Measurements from ENCODE around the gene UPK3BL1.
"Not testable (repeated sequence)": the region's sequence is repeated elsewhere in the genome, so short reads cannot be mapped to it uniquely, and the experiment has no call there.

Gene UPK3BL1, protein sequence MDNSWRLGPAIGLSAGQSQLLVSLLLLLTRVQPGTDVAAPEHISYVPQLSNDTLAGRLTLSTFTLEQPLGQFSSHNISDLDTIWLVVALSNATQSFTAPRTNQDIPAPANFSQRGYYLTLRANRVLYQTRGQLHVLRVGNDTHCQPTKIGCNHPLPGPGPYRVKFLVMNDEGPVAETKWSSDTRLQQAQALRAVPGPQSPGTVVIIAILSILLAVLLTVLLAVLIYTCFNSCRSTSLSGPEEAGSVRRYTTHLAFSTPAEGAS

DNA sequence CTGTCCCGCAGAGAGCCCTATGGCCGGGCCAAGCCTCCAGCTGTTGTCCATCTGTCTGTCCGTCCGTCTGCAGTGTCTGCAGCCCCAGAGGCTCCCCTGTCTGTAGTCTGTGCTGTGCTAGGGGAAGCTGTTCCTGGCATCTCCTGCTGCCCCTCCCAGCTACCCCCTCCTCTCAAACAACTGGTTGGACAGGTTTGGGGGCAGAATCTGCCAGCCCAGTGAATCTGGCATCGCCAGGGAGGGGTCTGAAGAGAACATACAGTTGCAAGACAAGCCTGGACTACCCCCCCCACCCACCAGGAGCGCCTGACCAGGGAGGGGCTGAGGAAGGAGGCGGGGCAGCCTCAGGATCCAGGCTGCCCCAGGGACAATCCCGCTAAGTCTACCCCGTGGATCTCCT lies at the start of gene UPK3BL1:
TSS of gene UPK3BL1 (minus strand) at position 101 of the 400 bp plus-strand sequence. CDS start at position 51, 50 bp downstream.
- not testable (repeated sequence) for FAIRE-seq

DNA sequence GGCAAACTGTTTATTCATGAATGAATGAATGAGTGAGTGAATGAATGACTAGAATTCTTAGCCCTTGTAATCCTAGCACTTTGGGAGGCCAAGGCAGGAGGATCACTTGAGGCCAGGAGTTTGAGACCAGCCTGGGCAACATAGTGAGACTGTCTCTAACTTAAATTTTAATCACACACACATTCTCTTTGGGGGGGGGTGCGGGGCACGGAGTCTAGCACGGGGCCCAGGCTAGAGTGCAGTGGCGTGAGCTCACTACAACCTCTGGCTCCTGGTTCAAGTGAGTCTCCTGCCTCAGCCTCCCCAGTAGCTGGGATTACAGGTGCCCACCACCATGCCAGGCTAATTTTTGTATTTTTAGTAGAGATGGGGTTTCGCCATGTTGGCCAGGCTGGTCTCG lies 48.0 kb upstream of the UPK3BL1 start:
- FAIRE-seq, result not testable (repeated sequence)

DNA sequence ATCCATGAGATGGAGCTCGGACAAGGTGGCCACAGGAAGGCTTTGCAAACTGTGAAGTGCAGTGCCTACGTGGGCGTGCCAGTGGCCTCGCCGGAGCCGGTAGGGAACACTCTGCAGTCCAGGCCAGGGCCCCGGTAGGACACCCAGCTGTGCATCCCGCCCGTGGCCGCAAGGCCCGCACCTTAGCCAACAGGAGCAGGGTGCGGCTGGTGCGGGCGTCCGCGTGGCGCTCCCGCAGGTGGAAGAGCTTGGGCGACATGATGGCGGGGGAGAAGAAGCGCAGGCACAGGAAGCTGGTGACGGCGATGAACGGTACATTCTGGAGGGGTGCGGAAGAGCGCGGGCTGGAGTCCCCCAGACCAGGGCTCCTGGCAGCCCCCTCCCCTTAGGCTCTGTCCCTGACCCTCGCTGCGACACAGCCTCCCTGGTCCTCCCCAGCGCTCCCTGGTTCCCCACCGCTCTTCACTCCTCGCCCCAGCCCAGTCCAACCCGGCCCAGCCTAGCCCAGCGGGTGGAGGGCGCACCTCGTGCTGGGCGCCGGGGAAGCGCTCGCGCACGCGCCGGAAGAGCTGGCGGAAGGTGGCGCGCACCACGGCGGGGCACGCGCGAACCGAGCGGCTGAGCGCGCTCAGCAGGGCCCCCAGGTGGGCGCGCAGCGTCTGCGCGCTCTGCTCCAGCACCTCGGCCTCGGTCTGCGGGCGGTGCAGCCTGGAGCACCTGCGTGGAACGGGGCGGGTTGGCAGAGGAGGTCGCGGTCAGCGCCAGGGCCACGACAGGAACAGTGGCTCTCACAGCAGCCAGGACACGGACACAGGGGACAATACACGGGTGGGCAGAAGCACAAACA lies 47.1 kb upstream of the UPK3BL1 start:
- FAIRE-seq, result not testable (repeated sequence)

DNA sequence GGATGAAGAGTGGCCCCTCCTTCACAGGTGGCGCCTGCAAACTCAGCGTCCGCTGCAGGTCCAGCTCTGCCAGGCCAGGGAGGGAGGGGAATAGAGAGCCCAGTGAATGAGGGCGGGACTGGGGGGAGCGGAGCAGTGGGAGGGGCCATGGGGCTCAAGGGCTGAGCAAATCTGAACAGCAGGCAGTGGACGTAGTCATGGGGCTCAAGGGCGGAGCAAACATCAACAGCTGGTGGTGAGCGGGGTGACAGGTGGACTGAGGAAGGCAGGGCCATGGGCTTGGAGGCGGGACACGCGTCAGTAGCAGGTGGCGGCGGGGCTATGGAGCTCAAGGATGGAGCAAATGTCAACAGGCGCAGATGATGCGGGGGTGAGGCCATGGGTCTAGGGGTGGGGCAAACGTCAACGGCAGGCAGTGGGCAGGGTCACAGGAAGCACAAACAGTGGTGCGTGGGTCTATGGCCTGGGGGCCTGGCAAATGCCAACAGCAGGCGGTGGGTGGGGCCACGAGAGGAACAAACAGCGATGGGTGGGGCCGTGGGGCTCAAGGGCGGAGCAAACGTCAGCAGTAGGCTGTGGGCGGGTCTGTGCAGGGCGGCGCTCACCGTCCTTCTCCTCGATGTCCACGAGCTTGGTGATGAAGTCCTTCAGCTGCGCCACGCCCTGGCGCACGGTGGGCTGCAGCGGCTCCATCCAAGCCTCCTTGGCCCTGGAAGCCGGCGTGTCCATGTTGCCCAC lies 45.9 kb upstream of the UPK3BL1 start:
- not testable (repeated sequence) for FAIRE-seq

DNA sequence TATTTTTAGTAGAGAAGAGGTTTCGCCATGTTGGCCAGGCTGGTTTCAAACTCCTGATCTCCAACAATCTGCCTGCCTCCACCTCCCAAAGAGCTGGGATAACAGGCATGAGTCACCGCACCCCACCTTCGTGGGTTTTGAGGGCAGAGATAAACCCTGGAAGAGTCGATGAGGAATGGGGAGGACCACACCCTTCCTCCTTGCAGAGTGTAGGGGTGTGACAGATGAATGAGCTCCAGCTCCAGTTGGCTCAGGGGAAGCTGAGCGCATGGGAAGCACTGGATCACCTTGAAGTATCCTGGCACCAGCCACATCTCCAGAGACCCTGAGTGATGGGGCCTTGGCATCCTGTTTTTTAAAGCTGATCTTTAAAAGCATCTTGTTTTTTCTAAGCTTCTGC lies 40.0 kb upstream of the UPK3BL1 start:
- FAIRE-seq, result not testable (repeated sequence)

DNA sequence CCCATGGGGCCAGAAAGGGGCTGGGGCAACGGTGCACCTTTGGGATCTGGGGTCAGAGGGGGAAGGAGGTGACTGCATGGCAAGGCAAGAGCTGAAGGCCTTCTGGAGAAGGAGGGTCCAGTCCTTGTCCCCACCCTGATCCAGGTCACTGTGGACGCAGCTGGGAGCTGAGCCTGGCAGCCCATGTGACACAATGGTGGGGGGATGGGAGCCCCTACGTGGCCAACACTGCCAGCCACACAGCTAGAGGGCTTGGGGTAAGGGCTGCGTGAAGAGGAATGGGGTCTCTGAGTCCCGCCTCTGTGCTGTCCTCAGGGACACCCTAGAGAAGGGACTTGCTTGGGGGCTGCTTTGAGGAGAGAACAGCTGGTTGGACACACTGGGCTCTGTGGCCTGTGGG lies 38.2 kb upstream of the UPK3BL1 start:
- not testable (repeated sequence) for FAIRE-seq

DNA sequence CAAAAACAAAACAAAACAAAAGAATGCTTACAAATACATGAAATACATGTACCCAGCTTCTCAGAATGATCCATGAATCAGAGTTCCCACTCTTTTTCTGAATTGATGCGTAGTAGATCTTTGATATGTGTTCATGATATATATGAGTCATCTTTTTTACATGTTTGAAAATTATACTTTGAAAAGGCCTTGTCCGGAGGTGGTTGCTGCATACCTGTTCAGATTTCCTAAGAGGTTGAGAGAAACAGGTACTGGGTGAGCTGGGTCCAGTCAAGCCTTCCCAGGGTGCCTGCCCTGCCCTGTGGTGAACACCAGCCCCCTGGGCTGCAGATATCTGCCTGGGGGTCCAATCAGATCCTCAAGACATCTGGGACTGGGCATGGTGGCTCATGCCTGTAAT lies 33.0 kb upstream of the UPK3BL1 start:
- not testable (repeated sequence) for FAIRE-seq

DNA sequence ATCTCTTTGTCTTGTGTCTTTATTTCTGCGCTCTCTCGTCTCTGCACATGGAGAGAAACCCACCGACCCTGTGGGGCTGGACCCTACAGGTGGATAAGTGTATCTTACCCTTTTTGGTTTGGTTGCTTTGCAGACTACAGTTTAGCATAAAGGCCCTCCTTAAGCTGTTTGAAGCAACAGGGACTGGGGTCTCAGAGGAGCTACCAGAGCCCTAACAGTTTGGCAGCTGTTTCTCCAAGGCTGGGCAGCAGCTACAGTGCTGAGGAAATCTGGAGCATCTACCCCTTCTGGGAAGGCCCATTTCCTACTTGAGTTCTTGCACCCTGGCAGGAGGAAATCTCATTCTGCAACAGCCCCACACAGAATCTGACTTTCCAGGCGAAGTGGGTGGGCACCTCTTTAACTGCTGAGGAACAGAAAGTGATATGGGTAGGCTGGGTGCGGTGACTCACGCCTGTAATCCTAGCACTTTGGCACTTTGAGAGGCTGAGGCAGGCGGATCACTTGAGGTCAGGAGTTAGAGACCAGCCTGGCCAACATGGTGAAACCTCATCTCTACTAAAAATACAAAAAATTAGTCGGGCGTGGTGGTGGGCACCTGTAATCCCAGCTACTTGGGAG lies 31.0 kb upstream of the UPK3BL1 start:
- not testable (repeated sequence) for FAIRE-seq

DNA sequence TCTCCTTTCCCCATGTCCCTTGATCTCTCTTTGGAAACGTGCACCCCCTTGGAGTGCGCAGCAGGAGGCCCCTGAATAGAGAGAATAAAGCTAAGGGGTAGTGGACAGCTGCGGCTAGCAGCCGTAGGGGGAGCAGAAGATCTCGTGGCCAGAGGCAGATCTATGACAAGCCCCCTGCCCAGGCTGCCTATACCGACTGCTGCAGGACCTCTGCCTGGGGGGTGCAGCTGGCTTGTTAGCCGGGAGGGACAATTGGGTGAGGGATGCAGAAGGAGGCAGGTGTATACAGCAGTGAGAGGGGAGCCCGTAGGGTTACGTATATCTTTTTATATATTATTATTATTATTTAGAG lies 29.3 kb upstream of the UPK3BL1 start:
- not testable (repeated sequence) for FAIRE-seq

DNA sequence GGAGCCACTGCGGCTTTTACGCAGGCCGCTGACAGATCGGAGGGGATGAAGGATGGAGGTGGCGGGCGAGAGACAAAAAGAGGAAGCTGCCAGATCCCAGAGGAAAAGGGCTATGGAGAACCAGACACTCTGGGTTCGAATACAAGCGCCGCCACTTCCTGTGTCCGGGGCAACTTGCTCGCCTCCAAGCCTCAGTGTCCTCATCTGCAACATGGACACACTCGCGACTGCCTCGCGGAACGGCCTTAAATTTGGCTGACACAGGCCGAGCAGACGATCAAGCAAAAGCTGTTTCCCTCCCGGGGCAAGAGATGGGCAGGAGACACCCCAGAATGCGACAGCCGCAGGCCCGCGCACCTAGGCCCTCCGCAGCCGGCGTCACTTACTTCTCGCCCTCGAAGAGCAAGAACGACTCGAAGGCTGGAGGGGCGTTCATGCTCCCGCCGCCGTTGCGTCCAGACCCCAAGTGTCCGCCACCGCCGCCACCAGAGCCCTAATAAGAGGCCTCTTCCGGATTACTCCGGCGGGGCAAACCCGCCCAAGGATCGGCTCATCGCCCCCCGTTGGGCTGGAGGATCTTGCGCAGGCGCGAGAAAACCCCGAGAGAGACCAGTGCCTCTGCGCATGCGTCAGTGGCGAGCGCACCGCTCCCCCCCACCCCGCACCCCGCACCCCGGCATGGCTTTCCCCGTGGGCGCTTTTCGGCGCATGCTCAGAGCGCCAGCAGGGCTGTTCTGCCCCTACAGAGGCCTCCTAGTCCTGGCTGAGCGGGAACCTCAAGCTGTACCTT lies 28.8 kb upstream of the UPK3BL1 start, which contains the start of gene POLR2J2:
TSS of gene POLR2J2 (minus strand) at position 498 of the 790 bp plus-strand sequence. CDS start at position 436, 62 bp downstream.
- not testable (repeated sequence) for FAIRE-seq

DNA sequence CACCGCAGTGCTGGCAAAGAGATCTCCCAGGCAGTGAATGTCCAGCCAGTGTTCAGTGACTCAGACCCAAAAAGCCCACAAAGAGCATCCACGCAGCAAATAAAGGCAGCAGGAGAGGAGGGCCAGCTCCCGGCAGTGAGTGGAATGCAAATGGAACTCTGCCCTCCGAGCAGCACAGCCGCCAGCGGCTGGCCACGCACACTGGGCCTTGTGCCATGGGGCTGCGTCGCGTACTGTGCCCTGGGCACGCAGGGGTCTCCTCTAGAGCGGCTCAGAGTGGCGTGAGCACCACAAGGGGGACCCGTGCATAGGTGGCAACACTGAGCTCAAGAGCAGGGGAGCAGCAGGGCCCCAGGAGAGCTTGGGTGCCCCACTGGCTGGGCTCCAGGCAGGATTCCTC lies 24.9 kb upstream of the UPK3BL1 start:
- FAIRE-seq, result not testable (repeated sequence)

DNA sequence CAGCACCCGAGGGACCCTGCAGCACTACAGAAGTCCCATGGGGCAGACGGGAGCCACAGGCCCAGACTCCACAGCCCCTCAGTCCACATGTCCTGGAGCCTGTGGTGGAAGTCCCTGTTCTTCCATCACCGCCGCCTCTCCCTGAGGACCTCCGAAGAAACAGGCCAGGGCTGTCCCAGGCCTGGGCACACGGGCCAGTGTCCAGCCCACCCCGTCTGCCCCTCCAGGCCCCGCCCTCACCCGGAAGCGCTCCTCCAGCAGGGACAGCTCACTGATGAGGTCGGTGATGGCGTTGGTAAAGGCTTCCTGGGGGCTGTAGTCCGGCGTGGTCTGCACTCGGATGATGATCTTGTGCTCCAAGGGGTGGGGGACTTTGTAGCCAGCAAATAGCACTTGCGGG lies 24.3 kb upstream of the UPK3BL1 start:
- FAIRE-seq, result not testable (repeated sequence)

DNA sequence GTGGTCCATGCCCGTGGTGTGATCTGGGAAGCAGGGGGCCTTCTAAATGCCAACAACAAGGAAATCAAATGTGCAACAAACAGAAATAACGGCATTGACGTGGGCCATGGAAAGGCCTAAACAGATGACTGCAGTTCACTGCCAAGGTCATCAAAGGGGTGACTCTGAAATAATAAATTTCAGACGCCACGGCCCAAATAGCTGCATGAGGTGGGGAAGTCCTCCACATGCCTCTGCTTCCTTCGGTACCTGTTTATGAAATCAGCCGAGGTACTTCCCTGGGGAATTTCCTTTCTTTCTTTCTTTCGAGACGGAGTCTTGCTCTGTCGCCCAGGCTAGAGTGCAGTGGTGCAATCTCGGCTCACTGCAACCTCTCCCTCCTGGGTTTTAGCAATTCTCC lies 22.2 kb upstream of the UPK3BL1 start:
- FAIRE-seq, result not testable (repeated sequence)

DNA sequence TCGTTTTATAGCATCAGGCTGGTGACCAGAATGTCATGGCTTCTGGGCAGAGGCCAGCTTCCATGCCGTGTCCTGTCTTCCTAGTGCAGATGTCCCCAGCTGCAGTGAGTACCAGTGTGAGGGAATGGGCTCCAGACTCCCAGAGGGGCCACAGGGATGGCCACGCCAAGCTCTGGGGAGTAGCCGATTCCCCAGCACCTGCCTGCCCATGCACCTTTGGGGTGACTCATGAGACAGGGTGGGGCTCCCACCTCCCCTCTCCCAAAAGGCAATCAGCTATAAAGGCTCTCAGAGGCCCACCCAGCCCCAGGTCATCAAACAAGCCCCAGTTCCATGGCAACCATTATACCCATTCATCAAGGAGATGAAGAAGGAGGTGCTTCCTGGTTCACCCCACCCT lies 7.3 kb upstream of the UPK3BL1 start, which contains the start of gene SPDYE2B:
TSS of gene SPDYE2B (plus strand) at position 396 of the 400 bp plus-strand sequence. CDS start 2,030 bp downstream, outside the sequence.
- not testable (repeated sequence) for FAIRE-seq

DNA sequence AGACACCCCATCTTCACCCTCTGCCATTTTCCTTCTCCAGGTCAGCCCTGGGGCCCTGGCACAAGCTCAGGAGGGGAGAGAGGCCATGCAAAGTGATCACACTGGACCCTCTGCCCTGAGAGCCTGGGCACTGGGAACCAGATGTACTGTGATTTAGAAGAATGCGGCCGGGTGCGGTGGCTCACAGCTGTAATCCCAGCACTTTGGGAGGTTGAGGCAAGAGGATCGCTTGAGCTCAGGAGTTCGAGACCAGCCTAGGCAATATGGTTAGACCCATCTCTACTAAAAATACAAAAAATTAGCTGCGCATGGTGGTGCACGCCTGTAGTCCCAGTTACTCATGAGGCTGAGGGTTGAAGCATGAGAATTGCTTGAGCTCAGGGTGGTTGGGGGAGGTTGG lies 5.2 kb upstream of the UPK3BL1 start:
- not testable (repeated sequence) for FAIRE-seq

DNA sequence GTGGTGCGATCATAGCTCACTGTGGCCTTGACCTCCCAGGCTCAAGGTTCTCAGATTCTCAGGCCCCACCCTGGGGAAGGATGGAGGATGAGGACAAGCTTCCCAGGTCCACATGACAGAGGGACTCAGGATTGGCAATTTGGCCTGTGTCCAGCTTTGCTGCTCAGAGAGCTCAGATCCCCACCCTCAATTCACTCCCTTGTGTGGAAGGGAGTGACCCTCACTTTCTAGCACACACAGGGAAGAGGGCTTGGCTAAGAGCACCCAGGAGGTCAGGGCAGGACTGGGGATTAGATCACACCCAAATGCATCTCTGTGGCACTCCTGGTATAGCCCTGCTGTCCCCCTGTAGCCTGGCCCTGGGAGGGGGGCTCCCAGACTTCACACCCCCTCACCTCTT lies 813 bp upstream of the UPK3BL1 start:
- not testable (repeated sequence) for FAIRE-seq

DNA sequence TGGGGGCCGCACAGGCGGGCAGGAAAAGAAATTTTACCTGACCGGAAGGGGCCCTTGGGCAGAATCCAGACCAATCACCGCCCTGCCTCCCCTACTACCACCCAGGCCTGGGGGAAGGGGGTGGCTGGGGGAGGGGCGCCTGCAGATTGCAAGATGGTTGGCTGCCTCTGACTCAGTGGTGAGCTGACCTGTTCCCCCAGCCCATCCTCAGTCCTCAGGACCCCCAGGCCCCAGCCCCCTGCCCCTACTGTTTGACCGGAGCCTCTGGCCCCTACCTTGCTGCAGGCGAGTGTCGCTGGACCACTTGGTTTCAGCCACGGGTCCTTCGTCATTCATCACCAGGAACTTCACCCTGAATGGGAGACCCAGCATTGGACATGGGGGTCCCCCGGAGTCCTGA lies 3.7 kb downstream of the UPK3BL1 start:
- FAIRE-seq, result not testable (repeated sequence)

DNA sequence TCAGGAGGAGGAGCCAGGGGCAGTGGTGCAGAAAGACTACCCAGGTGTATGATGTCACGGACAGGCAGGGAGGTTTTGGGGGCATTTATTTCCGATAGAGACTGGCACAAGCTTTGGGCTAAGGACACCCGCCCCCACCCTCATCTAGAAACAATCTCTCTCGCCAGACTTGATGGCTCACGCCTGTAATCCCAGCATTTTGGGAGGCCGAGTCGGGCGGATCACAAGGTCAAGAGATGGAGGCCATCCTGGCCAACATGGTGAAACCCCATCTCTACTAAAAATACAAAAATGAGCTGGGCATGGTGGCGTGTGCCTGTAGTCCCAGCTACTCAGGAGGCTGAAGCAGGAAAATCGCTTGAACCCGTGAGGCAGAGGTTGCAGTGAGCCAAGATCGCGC lies 5.6 kb downstream of the UPK3BL1 start:
- not testable (repeated sequence) for FAIRE-seq

DNA sequence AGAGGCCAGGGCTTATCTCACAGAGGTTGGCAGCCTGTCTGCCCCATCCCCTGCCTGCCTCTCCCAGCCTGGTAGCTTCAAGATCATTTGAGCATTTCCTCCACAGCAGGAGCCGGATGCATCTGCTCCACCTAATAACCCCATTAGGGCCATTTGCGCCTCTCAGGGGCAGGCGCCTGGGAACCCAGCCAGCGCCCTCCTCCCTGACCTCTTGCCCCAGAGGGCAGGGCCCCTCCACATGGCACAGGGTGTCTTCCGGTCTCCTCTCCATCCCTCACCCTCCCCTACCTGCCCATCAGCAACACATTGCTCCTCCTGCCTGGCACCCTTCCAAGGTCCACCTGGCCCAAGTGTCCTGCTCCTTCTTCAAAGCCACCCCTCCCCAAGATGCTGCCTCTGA lies 7.2 kb downstream of the UPK3BL1 start:
- not testable (repeated sequence) for FAIRE-seq

DNA sequence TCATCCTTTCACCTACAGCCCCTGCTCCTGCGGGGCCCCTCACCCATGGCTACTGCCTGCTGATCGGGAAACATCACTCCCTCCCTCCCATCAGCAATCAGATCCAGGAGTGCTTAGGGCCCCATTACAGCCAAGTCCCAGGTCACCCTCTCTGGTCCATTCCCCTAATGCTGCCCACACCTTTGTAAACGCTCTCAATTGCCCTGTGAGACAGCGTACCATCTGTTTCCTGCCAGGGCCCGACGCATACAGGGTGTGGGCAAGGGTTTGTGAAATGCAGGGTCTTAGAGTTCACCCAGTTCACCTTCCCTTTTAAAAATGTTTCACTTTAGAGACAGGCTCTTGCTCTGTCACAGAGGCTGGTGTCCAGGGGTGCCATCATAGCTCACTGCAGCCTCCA lies 8.3 kb downstream of the UPK3BL1 start:
- not testable (repeated sequence) for FAIRE-seq

DNA sequence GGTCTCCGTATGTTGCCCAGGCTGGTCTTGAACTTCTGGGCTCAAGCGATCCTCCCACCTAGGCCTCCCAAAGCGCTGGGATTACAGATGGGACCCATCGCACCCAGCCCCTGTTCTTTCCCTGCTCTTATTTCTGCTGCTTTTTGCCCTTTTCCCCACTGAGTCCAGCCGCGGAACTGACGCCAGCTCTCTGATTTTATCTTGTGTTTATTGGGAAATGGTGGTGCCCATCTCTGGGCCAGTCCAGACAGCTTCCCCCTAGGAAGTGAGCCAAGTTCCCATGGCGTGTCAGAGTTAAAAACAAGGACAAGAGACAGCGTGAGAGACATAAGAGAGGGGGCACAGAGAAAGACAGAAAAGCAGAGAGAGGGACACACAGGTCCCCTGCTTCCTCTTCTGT lies 12.0 kb downstream of the UPK3BL1 start:
- FAIRE-seq, result not testable (repeated sequence)

Data from TTC549 (cell line).